Muscle layer of colon (tissue), 2 donors: ENCODE data around the gene NCOA3.

Experiments used
- H3K27ac ChIP-seq: one replicate; pipeline ENCODE4 v1.7.0; 2013; ENCODE audit warnings: low read depth, mild to moderate bottlenecking, low read length, moderate library complexity
- H3K27me3 ChIP-seq, 2 donors: one replicate each; pipeline ENCODE4 v1.7.0; 2013; ENCODE audit warnings: low read length in 2 of 2, mild to moderate bottlenecking in 2 of 2; ENCODE audit not compliant: insufficient read depth in 2 of 2, control insufficient read depth in 1 of 2
- H3K36me3 ChIP-seq: one replicate; pipeline ENCODE4 v1.7.0; 2013; ENCODE audit warnings: mild to moderate bottlenecking, low read length; ENCODE audit not compliant: insufficient read depth
- H3K4me1 ChIP-seq: one replicate; pipeline ENCODE4 v1.7.0; 2013; ENCODE audit warnings: mild to moderate bottlenecking, low read length; ENCODE audit not compliant: insufficient read depth
- H3K4me3 ChIP-seq, 2 donors: one replicate each; pipeline ENCODE4 v1.7.0; 2013; ENCODE audit warnings: low read length in 2 of 2, low read depth in 1 of 2, mild to moderate bottlenecking in 1 of 2, moderate library complexity in 1 of 2
- H3K9ac ChIP-seq: one replicate; pipeline ENCODE4 v1.7.0; 2013; ENCODE audit warnings: low read length
- H3K9me3 ChIP-seq: one replicate; pipeline ENCODE4 v1.7.0; 2013; ENCODE audit warnings: mild to moderate bottlenecking, low read length
- donor health status: abdominal sarcoma.
- donor health status: Adenocarcinoma of cecum.

Gene NCOA3

DNA sequence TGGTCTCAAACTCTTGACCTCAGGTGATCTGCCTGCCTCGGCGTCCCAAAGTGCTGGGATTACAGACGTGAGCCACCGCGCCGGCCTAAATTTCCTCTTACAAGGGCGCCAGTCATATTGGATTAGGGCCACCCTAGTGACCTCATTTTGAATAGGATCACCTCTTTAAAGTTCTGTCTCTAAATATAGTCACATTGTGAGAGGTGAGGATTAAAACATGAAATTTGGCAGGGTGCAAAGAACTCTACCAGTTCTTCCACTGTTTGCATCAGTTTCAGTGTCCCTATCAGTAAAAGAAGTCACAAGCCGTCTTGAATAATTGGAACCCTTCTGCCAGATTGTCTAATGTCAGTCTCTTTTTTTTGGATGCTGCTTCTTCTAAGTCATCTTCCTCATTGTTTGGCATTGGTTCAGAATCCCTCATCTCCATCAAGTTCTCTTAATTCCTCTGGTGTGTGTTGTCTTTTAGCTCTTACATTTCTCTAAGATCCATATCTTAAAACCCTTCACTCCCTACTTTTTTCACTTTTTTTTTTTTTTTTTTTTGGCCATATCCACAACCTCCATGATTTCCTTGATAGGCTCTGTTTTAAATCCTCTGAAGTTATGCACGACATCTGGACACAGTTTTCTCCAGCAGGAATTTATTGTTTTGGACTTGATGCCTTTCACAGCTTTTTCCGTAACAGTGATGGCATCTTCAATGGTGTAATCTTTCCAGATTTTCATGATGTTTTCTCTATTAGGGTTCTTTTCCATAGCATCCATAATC, 56.8 kb downstream of the NCOA3 start:
- Histone ChIP-seq H3K4me1 (peaks cover 43% of the 10 kb centered on the region), H3K27ac (peak overlapping the region; percentile 43), H3K9ac (no peak overlapping the region), H3K9me3 (no peaks in the 10 kb centered on the region), H3K36me3 (no peaks in the 10 kb centered on the region), H3K27me3 (no peaks in the 10 kb centered on the region), H3K4me3 (no peak overlapping the region)

DNA sequence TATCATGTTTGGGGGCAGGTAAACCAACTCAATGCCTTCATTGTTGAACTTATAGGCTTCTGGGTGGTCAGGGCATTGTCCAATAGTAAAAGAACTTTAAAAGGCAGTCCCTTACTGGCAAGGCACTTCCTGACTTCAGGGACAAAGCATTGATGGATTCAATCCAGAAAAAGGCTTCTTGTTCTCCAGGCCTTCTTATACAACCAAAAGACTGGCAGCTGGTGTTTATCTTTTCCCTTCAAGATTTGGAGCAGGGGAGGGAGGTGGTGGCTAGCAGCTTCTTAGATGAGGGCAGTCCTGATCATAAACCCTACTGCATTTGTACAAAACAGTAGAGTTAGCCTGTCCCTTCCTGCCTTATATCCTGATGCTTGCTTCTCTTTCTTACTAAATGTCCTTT, 57.5 kb downstream of the NCOA3 start:
- no peak overlapping the region for H3K9ac ChIP-seq

DNA sequence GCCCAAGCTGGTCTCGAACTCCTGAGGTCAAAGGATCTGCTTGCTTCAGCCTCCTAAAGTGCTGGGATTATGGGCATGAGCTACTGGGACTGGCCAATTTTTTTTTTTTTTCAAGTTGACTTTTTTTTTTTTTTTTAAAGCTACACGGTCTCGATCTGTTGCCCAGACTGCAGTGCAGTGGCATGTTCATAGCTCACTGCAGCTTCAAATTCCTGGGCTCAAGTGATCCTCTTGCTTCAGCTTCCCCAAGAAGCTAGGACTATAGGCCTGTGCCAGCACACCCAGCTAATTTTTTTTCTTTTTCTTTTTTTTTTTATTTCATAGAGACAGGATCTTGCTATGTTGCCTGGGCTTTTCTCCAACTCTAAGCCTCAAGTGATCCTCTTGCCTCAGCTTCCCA, 59.5 kb downstream of the NCOA3 start:
- Histone ChIP-seq H3K27ac (no peak overlapping the region), H3K9ac (no peak overlapping the region), H3K36me3 (no peaks in the 10 kb centered on the region), H3K4me3 (no peak overlapping the region), H3K9me3 (no peaks in the 10 kb centered on the region), H3K27me3 (no peaks in the 10 kb centered on the region), H3K4me1 (peaks cover 52% of the 10 kb centered on the region)

More for the DNA sequence above, 57.5 kb downstream of the NCOA3 start:
- H3K4me1 ChIP-seq = peaks cover 43% of the 10 kb centered on the region
- no peaks in the 10 kb centered on the region for H3K9me3 ChIP-seq
- H3K27ac ChIP-seq = peak overlapping the region; percentile 43
- H3K36me3 ChIP-seq = no peaks in the 10 kb centered on the region
- no peak overlapping the region for H3K4me3 ChIP-seq
- H3K27me3 ChIP-seq = no peaks in the 10 kb centered on the region

DNA sequence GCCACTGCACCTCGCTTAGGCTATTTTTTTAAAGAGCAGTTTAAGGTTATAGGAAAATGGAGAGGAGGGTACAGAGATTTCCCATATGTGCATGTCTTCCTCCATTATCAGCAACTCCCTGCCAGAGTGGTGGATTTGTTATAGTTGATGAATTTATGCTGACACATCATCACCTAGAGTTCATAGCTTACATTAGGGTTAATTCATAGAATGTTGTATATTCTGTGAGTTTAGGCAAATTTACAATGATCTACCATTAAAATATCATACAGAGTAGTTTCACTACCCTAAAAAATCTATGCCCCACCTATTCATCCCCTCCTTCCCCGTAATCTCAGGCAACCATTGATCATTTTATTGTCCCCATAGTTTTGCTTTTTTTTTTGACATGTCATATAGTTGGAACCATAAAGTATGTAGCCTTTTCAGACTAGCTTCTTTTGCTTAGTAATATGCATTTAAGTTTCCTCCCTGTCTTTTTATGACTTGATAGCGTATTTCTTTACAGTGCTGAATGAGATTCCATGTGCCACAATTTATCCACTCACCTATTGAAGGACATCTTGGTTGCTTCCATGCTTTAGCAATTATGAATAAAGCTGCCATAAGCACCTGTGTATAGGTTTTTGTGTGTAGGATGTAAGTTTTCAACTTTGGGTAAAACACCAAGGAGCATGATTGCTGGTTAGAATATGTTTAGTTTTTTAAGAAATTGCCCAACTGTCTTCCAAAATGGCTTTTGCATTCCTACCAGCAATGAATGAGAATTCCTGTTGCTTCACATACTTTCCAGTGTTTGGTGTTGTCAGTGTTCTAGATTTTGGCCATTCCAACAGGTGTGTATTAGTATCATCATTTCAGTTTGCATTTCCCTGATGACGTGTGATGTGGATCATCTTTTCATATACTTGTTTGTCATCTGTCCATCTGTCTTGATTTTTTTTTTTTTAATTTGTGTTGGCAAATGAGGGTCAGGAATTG, 60.2 kb downstream of the NCOA3 start:
- no peak overlapping the region for H3K4me3 ChIP-seq
- no peak overlapping the region for H3K27ac ChIP-seq
- no peaks in the 10 kb centered on the region for H3K9me3 ChIP-seq
- peaks cover 49% of the 10 kb centered on the region for H3K4me1 ChIP-seq
- no peaks in the 10 kb centered on the region for H3K36me3 ChIP-seq
- no peak overlapping the region for H3K9ac ChIP-seq
- no peaks in the 10 kb centered on the region for H3K27me3 ChIP-seq

DNA sequence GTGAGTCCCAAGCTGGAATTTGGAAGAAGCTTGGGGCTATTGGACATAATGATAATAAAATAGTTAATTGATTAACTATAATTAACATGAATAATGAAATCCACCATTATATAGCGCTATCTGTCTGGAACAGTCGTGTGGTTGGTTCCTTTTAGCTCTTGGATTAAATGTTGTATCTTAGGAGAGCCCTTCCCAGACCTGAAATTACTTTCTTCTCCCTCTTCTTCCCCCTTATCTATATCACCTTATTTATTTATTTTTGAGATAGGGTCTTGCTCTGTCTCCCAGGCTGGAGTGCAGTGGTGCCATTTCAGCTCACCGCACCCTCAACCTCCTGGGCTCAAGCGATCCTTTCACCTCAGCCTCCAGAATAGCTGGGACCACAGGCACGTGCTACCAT, 64.6 kb downstream of the NCOA3 start:
- H3K9me3 ChIP-seq = no peaks in the 10 kb centered on the region
- H3K9ac ChIP-seq = no peak overlapping the region
- no peak overlapping the region for H3K4me3 ChIP-seq
- peaks cover 34% of the 10 kb centered on the region for H3K4me1 ChIP-seq
- no peaks in the 10 kb centered on the region for H3K36me3 ChIP-seq
- no peaks in the 10 kb centered on the region for H3K27me3 ChIP-seq
- no peak overlapping the region for H3K27ac ChIP-seq

DNA sequence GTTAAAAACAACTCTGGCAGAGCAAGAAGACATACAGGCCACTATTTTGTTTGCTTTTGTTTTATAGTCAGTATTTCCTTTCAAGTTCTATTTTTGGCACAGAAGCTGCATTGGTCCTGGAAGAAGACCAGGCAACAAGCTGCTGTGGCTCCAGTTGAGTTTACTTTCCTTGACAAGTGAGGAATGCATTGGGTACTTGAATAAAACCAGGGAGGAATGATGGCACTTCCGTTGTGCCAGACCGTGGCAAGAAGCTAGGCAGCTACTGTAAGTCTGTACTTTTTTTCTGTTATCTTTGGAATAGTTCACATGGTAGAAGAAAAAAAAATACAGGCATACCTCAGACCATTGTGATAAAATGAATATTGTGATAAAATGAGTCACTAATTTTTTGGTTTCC, 66.3 kb downstream of the NCOA3 start:
- Histone ChIP-seq H3K27ac (no peak overlapping the region), H3K4me1 (peaks cover 28% of the 10 kb centered on the region), H3K27me3 (no peaks in the 10 kb centered on the region), H3K9me3 (no peaks in the 10 kb centered on the region), H3K4me3 (no peak overlapping the region), H3K36me3 (no peaks in the 10 kb centered on the region), H3K9ac (no peak overlapping the region)

DNA sequence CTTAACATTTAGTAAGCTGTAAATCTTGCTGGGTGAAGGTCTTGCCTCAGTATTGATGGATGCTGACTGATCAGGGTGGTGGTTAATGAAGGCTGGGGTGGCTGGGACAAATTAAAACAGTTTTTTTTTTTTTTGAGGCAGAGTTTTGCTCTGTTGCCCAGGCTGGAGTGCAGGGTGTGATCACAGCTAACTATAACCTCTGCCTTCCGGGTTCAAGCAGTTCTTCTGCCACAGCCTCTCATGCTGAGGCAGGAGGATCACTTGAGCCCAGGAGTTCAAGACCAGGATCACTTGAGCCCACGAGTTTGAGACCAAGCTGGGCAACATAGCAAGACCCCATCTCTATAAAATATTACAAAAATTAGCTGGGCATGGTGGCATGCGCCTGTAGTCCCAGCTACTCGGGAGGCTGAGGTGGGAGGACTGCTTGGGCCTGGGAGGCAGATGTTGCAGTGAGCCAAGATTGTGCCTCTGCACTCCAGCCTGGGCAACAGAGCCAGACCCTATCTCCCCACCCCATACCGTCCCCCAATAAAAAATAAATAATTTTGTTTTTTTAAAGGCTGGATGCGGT, 67.2 kb downstream of the NCOA3 start:
- peaks cover 28% of the 10 kb centered on the region for H3K4me1 ChIP-seq
- no peaks in the 10 kb centered on the region for H3K27me3 ChIP-seq
- H3K27ac ChIP-seq = no peak overlapping the region
- H3K9ac ChIP-seq = no peak overlapping the region
- no peaks in the 10 kb centered on the region for H3K9me3 ChIP-seq
- no peaks in the 10 kb centered on the region for H3K36me3 ChIP-seq
- no peak overlapping the region for H3K4me3 ChIP-seq

DNA sequence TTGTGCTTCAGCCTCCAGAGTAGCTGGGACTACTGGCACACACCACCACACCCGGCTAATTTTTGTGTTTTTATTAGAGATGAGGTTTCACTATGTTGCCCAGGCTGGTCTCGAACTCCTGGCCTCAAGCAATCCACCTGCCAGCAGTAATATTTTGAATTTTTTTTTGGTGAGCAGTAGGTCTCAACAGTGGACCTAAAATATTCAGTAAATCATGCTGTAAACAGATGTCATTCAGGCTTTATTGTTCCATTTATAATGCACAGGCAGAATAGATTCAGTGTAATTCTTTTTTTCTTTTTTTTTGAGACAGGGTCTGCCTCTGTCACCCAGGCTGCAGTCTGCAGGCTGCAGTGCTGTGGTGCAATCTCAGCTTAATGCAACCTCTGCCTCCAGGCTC, 69.7 kb downstream of the NCOA3 start:
- H3K4me1 ChIP-seq = peaks cover 30% of the 10 kb centered on the region
- H3K9me3 ChIP-seq = no peaks in the 10 kb centered on the region
- H3K9ac ChIP-seq = no peak overlapping the region

DNA sequence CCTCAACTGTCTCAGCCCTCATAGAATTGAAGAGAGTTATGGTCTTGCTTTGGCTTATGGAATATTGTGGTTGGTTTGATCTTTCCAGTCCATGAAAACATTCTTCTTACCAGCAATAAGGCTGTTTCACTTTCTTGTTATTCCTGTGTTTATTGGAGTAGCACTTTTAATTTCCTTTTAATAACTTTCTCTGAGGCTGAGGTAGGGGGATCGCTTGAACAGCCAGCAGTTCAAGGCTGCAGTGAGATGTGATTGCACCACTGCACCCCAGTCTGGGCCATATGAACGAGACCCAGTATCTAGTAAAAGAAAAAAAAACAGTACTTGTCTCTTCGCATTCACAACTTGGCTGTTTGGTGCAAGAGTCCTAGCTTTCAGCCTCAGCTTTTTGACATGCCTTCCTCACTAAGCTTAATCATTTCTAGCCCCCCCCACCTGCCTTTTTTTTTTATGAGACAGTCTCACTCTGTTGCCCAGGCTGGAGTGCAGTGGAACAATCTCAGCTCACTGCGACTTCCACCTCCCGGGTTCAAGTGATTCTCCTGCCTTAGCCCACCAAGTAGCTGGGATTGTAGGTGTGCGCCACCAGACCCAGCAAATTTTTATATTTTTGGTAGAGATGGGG, 70.5 kb downstream of the NCOA3 start:
- Histone ChIP-seq H3K9me3 (no peaks in the 10 kb centered on the region), H3K27me3 (no peaks in the 10 kb centered on the region), H3K36me3 (no peaks in the 10 kb centered on the region), H3K27ac (no peak overlapping the region), H3K4me1 (peaks cover 37% of the 10 kb centered on the region), H3K9ac (no peak overlapping the region), H3K4me3 (no peak overlapping the region)

More for the DNA sequence above, 69.7 kb downstream of the NCOA3 start:
- Histone ChIP-seq H3K36me3 (no peaks in the 10 kb centered on the region), H3K27ac (no peak overlapping the region), H3K4me3 (no peak overlapping the region), H3K27me3 (no peaks in the 10 kb centered on the region)

DNA sequence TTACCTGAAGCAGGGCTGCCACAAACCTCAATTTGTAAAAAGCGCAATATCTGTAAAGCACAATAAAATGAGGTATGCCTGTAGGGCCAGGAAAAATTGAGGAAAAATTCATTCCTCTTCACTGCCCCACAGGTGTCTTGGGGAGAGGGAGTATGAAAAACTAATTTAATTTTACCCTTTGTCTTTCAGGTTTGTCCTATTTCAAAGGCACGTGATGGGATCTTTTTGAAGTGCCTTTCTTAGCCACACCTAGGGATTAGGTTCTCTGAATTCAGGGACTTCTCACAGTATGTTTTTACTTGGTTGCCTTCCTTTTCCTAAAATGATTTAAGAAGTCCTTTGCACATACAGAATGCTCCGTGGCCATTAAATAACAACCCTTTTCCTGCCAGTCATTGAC, 71.9 kb downstream of the NCOA3 start:
- Histone ChIP-seq H3K27ac (no peak overlapping the region), H3K27me3 (no peaks in the 10 kb centered on the region), H3K4me1 (peaks cover 34% of the 10 kb centered on the region)

More for the DNA sequence above, 71.9 kb downstream of the NCOA3 start:
- Histone ChIP-seq H3K9me3 (no peaks in the 10 kb centered on the region), H3K4me3 (no peak overlapping the region), H3K9ac (no peak overlapping the region), H3K36me3 (no peaks in the 10 kb centered on the region)
